Measurements from ENCODE around the gene TTN. TPM values are rescaled to one million over a fixed set of nuclear protein-coding genes. Genes with fewer than 3 reads are reported as not detected.

TTN gene
- total and polyA plus RNA-seq, 10 of the 15 experiments (the other 5 are each of a cell fraction or from before 2014, with no cell fraction given) = 0.15 to 9.0 (median 1.8) TPM

DNA sequence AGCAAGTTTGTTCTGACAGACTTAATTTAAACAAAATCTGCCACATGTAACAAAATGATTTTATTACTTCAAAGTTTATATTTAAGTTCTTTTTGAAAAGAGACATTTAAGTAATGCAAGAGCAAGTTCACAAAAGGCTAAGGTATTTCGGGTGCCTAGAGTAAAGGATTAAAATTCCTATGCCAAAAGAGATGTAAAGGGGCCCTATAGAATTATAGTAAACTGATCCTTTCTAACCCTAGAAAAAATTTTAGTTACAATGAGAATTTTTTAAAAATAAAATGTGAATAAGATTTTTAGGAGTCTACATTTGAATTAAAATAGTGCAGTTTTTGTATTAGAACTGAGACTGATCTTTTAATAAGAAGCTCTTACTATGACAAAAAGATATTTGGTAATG lies 179.8 kb downstream of the TTN start:
- no peak for DNase-seq (ENCODE audit: low read depth, low spot score)
- no peak for ATAC-seq
- WGBS (ENCODE audit: insufficient coverage, insufficient replicate concordance, low lambda C conversion rate, missing lambda C conversion rate) = 53% methylated on average over 1 of the region's 1 CpG
- Histone ChIP-seq H2AFZ (ENCODE audit: control insufficient read depth, low read depth, low read length) (no peak overlapping the region), H3K36me3 (ENCODE audit: control insufficient read depth in 2 of 2, insufficient read depth in 2 of 2, low read length in 1 of 2) (no peaks in the 10 kb centered on the region), H4K20me1 (ENCODE audit: control insufficient read depth, insufficient read depth) (no peaks in the 10 kb centered on the region), H3K79me2 (ENCODE audit: control insufficient read depth, insufficient read depth, low read length) (no peaks in the 10 kb centered on the region), H3K4me2 (ENCODE audit: control insufficient read depth, insufficient read depth) (no peak overlapping the region), H3K4me3 (no peak overlapping the region), H3K9ac (ENCODE audit: control insufficient read depth, insufficient read depth, low read length) (no peak overlapping the region), H3K27ac (ENCODE audit: control insufficient read depth, insufficient read depth) (no peak overlapping the region), H3K27me3 (replicated peaks in 1 of 2; ENCODE audit: control insufficient read depth in 2 of 2, insufficient read depth in 2 of 2, low read length in 1 of 2) (no peaks in the 10 kb centered on the region), H3K9me3 (replicated peaks; ENCODE audit: control insufficient read depth, insufficient read depth, low read length) (no peaks in the 10 kb centered on the region), H3K4me1 (ENCODE audit: control insufficient read depth, insufficient read depth, low read length) (no peaks in the 10 kb centered on the region)
- RAD21 ChIA-PET (ENCODE audit: unreplicated experiment) = no interaction called here
- no TSS peak for BruUV-seq (replicated peaks)
- TF ChIP-seq ATF7 (IDR thresholded peaks at IDR 0.05; ENCODE audit: low read depth) (no peak), JUNB (IDR thresholded peaks at IDR 0.05) (no peak), NFYB (IDR thresholded peaks at IDR 0.05; ENCODE audit: insufficient read depth, low read depth, low read length) (no peak), SIX5 (IDR thresholded peaks at IDR 0.05; ENCODE audit: low read depth, low read length, severe bottlenecking) (no peak), SP1 (IDR thresholded peaks at IDR 0.05; ENCODE audit: low read depth, low read length) (no peak), MTA2 (IDR thresholded peaks at IDR 0.05; ENCODE audit: low read depth) (no peak)
- POLR2A ChIA-PET = no interaction called here
- in situ Hi-C loops (cut with MboI) (no loop called here), intact Hi-C loops (cut with micrococcal nuclease; ENCODE audit: unreplicated experiment) (no loop called here)
- SMC1A ChIA-PET (ENCODE audit: uncharacterized antibody, unreplicated experiment) = no interaction called here
- no peak for FAIRE-seq
- CTCF ChIA-PET = interaction anchor here (0.7 kb wide), 1 partner anchor 1428 kb away, joined by 3 read pairs; no protein-coding TSS in a partner anchor

- SMC1A ChIA-PET (ENCODE audit: uncharacterized antibody, unreplicated experiment) = no interaction called here
- Histone ChIP-seq H3K79me2 (ENCODE audit: control insufficient read depth, insufficient read depth, low read length) (no peaks in the 10 kb centered on the region), H3K4me2 (ENCODE audit: control insufficient read depth, insufficient read depth) (no peak overlapping the region), H2AFZ (ENCODE audit: control insufficient read depth, low read depth, low read length) (no peak overlapping the region), H3K9me3 (replicated peaks; ENCODE audit: control insufficient read depth, insufficient read depth, low read length) (no peaks in the 10 kb centered on the region), H3K4me1 (ENCODE audit: control insufficient read depth, insufficient read depth, low read length) (no peaks in the 10 kb centered on the region), H3K27me3 (replicated peaks in 1 of 2; ENCODE audit: control insufficient read depth in 2 of 2, insufficient read depth in 2 of 2, low read length in 1 of 2) (no peaks in the 10 kb centered on the region), H3K9ac (ENCODE audit: control insufficient read depth, insufficient read depth, low read length) (no peak overlapping the region), H3K4me3 (no peak overlapping the region), H3K36me3 (ENCODE audit: control insufficient read depth in 2 of 2, insufficient read depth in 2 of 2, low read length in 1 of 2) (no peaks in the 10 kb centered on the region), H3K27ac (ENCODE audit: control insufficient read depth, insufficient read depth) (no peak overlapping the region), H4K20me1 (ENCODE audit: control insufficient read depth, insufficient read depth) (no peaks in the 10 kb centered on the region)
- intact Hi-C loops (cut with micrococcal nuclease; ENCODE audit: unreplicated experiment) (no loop called here), in situ Hi-C loops (cut with MboI) (no loop called here)
- DNase-seq (ENCODE audit: low read depth, low spot score) (no peak), FAIRE-seq (no peak), ATAC-seq (no peak)
- 89% methylated on average over 1 of the region's 1 CpG for WGBS (ENCODE audit: insufficient coverage, insufficient replicate concordance, low lambda C conversion rate, missing lambda C conversion rate)
- no TSS peak for BruUV-seq (replicated peaks)
- CTCF ChIA-PET = interaction anchor here (1.5 kb wide), 1 partner anchor 10 kb away, joined by 3 read pairs; no protein-coding TSS in a partner anchor
- RAD21 ChIA-PET (ENCODE audit: unreplicated experiment) = no interaction called here
- POLR2A ChIA-PET = no interaction called here
- no peak for TF ChIP-seq RELB (IDR thresholded peaks at IDR 0.05; ENCODE audit: low read depth)
- no peak for TF ChIP-seq SIN3A (IDR thresholded peaks at IDR 0.05; ENCODE audit: low read depth, low read length)
- TF ChIP-seq GABPA (IDR thresholded peaks at IDR 0.05; ENCODE audit: low read depth) = no peak
- TF ChIP-seq MXI1 (IDR thresholded peaks at IDR 0.05; ENCODE audit: low read depth, low read length) = no peak
- TF ChIP-seq ATF2 (IDR thresholded peaks at IDR 0.05; ENCODE audit: low read length) = no peak
- TF ChIP-seq SPI1 (IDR thresholded peaks at IDR 0.05; ENCODE audit: borderline replicate concordance, insufficient read depth, low read depth, low read length) = no peak
- no peak for TF ChIP-seq SUPT20H (IDR thresholded peaks at IDR 0.05; ENCODE audit: borderline replicate concordance, control insufficient read depth, low read depth, low read length)
- TF ChIP-seq NBN (IDR thresholded peaks at IDR 0.05) = no peak
- TF ChIP-seq NFYA (IDR thresholded peaks at IDR 0.05; ENCODE audit: borderline replicate concordance, low read depth, low read length) = no peak
These were observed 191.3 kb downstream of the TTN start for GRCh38 chr2:178615969-178616368.

All from GM12878 (cell line).